ENCODE measurements around the gene SELE.

SELE gene

GRCh38 chr1:169711469-169712308 lies 22.2 kb downstream of the SELE start, which contains the start of gene SELL:
Gene SELL, minus strand, starts transcription at chr1:169711620. Its CDS starts 122 bp downstream, at chr1:169711498.
- H3K4me3 ChIP-seq (replicated peaks; ENCODE audit: low read depth, low read length) = no peak within 1 kb of the TSS
- DNase-seq (ENCODE audit: extremely low read depth, low read depth) = peak; percentile 21
- peak; percentile 85 for TF ChIP-seq CTCF (IDR thresholded peaks at IDR 0.05; ENCODE audit: low read depth, low read length, missing control alignments)

- DNase-seq (ENCODE audit: extremely low read depth, low read depth) = no peak
- no peak overlapping the region for H3K4me3 ChIP-seq (replicated peaks; ENCODE audit: low read depth, low read length)
These were observed 25.2 kb downstream of the SELE start for GRCh38 chr1:169708647-169709046.

GRCh38 chr1:169707912-169708604 lies 25.8 kb downstream of the SELE start:
- TF ChIP-seq CTCF (IDR thresholded peaks at IDR 0.05; ENCODE audit: low read depth, low read length, missing control alignments) = no peak
- no peak for DNase-seq (ENCODE audit: extremely low read depth, low read depth)
- H3K4me3 ChIP-seq (replicated peaks; ENCODE audit: low read depth, low read length) = no peak overlapping the region

More at GRCh38 chr1:169708647-169709046, 25.2 kb downstream of the SELE start:
- no peak for TF ChIP-seq CTCF (IDR thresholded peaks at IDR 0.05; ENCODE audit: low read depth, low read length, missing control alignments)

DNA sequence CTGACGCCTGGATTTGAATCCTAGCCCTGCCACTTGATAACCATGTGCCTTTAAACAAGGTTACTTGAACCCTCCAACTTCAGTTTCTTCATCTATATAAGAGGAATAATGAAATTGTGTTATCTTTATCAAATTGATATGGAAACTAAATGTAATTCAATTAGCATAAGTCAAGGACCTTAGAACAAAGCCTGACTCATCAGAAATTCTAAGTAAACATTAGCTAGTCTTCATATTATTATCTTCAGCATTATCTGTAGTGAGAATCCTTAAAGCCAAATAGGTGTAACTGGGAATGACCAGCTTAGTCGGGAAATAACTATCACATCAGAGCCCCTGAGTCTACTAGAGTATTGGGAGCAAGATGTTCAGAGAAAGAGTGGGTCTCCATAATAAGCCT lies 29.1 kb downstream of the SELE start:
- no peak for DNase-seq (ENCODE audit: extremely low read depth, low read depth)
- no peak for TF ChIP-seq CTCF (IDR thresholded peaks at IDR 0.05; ENCODE audit: low read depth, low read length, missing control alignments)

DNA sequence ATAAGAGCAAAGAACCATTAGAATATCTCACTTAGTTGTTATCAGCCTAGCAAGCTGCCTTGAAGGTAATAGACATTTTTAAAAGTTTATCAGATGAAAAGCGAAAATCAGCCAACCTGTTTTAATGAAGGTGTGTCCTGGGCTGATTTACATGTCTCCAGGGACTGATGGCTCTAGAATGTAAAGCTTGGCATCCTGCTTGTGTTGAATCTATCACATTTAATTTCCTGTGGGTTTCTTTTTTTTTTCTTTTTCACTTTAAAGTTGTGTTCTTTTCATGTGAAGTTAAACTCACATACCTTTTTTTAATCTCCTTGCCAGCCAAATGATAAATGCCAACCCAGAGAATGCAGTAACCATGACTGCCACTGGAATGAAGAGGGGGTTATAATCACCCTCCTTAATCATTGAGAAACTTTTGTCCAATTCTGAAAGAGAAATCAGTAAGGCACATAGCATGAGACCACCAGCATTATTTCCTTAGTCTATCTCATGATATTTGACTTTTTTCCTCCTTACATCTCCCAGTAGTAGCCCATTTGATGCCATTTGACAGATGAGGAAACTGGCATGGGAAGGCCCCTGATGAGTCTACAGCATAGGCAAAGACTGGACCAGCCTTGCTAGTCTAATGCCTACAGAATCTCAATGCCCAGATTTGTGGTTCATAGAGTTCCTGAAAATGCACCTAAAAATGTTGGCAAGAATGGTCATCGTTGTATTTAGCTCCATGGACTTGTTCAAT lies 32.4 kb downstream of the SELE start:
- TF ChIP-seq CTCF (IDR thresholded peaks at IDR 0.05; ENCODE audit: low read depth, low read length, missing control alignments) = no peak
- no peak for DNase-seq (ENCODE audit: extremely low read depth, low read depth)
- H3K4me3 ChIP-seq (replicated peaks; ENCODE audit: low read depth, low read length) = no peak overlapping the region

More for the DNA sequence above, 29.1 kb downstream of the SELE start:
- H3K4me3 ChIP-seq (replicated peaks; ENCODE audit: low read depth, low read length) = no peak overlapping the region

DNA sequence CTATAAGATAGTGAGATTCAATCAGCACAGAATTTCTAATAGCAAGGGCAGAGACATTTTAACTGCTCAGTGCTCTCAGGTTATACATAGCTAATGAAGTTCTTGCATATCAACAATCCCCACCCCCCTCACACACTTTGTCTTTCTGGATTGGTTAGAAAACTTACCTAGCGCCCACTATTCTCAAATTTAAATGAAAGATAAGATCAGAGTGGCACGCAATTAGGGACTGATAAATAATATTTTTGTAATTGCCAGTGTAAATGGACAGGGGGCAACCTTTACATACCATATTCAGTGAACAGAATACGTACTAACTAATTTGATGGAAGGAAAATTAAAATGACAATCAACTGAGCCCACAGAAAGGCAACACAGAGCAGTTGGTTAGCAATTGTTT lies 34.2 kb downstream of the SELE start:
- no peak for TF ChIP-seq CTCF (IDR thresholded peaks at IDR 0.05; ENCODE audit: low read depth, low read length, missing control alignments)
- no peak for DNase-seq (ENCODE audit: extremely low read depth, low read depth)
- no peak overlapping the region for H3K4me3 ChIP-seq (replicated peaks; ENCODE audit: low read depth, low read length)
